GM23248 (cell line): ENCODE data around the gene ILF3. TPM values are rescaled to one million over a fixed set of nuclear protein-coding genes. Genes with fewer than 3 reads are reported as not detected.

Experiments
- DNase-seq: peaks from one replicate; pipeline ENCODE4 v3.0.0-alpha.2; 2015
- H2AFZ ChIP-seq: fragments of 200-600 bp; sonication (generic); 2 replicates; pipeline ENCODE4 v1.6.1; 2016; ENCODE audit warnings: antibody characterized with exemption
- H3F3A ChIP-seq: fragments of 200-600 bp; sonication (generic); 2 replicates; pipeline ENCODE4 v1.6.1; 2016; ENCODE audit warnings: mild to moderate bottlenecking, antibody characterized with exemption, mixed run types; ENCODE audit not compliant: insufficient read depth
- H3K27ac ChIP-seq: fragments of 200-600 bp; sonication (generic); 2 replicates; pipeline ENCODE4 v1.5.1; 2016; ENCODE audit warnings: mild to moderate bottlenecking
- H3K27me3 ChIP-seq: fragments of 200-600 bp; sonication (generic); replicated peaks from 2 replicates; pipeline ENCODE4 v1.6.1; 2016; ENCODE audit warnings: mild to moderate bottlenecking; ENCODE audit not compliant: insufficient read depth
- H3K36me3 ChIP-seq: fragments of 200-600 bp; sonication (generic); 2 replicates; pipeline ENCODE4 v1.6.1; 2016; ENCODE audit warnings: low read depth, mild to moderate bottlenecking
- H3K4me1 ChIP-seq: fragments of 200-600 bp; sonication (generic); 2 replicates; pipeline ENCODE4 v1.6.1; 2016; ENCODE audit warnings: mild to moderate bottlenecking; ENCODE audit not compliant: insufficient read depth
- H3K4me2 ChIP-seq: fragments of 200-600 bp; sonication (generic); one replicate; pipeline ENCODE4 v1.6.1; 2016; ENCODE audit warnings: mild to moderate bottlenecking; ENCODE audit not compliant: unreplicated experiment
- H3K4me3 ChIP-seq: fragments of 200-600 bp; sonication (generic); 2 replicates; pipeline ENCODE4 v1.5.1; 2016; ENCODE audit warnings: mild to moderate bottlenecking
- H3K79me2 ChIP-seq: fragments of 200-600 bp; sonication (generic); 2 replicates; pipeline ENCODE4 v1.6.1; 2016; ENCODE audit warnings: mild to moderate bottlenecking; ENCODE audit not compliant: insufficient read depth
- H3K9ac ChIP-seq: fragments of 200-600 bp; sonication (generic); 2 replicates; pipeline ENCODE4 v1.6.1; 2016; ENCODE audit warnings: mild to moderate bottlenecking
- H3K9me2 ChIP-seq: fragments of 200-600 bp; sonication (generic); 2 replicates; pipeline ENCODE4 v1.6.1; 2016; ENCODE audit warnings: mixed run types, mild to moderate bottlenecking, moderate library complexity; ENCODE audit not compliant: insufficient read depth
- H3K9me3 ChIP-seq: fragments of 200-600 bp; sonication (generic); one replicate; pipeline ENCODE4 v1.6.1; 2017; ENCODE audit warnings: low read depth
- H4K20me1 ChIP-seq: fragments of 200-600 bp; sonication (generic); 2 replicates; pipeline ENCODE4 v1.6.0; 2016; ENCODE audit not compliant: insufficient read depth
- EZH2 ChIP-seq: fragments of 200-600 bp; sonication (generic); IDR thresholded peaks from 2 replicates; pipeline ENCODE4 v1.6.1; 2018; ENCODE audit warnings: antibody characterized with exemption, mild to moderate bottlenecking; ENCODE audit not compliant: insufficient read depth, poor library complexity, severe bottlenecking
- EZH2phosphoT487 ChIP-seq: fragments of 200-600 bp; sonication (generic); IDR thresholded peaks from 2 replicates; pipeline ENCODE4 v1.6.1; 2018; ENCODE audit warnings: antibody characterized with exemption, moderate library complexity, mild to moderate bottlenecking, low read depth; ENCODE audit not compliant: insufficient read depth
- whole genome bisulfite sequencing, 2 experiments: methylation state at CpG; one replicate each; pipeline ENCODE4 v1.1.6; 2015 to 2017; ENCODE audit warnings: low lambda C conversion rate in 2 of 2, low coverage in 1 of 2; ENCODE audit errors: missing lambda C conversion rate in 2 of 2; 5-methylcytosine and 5-hydroxymethylcytosine counted together
- in situ Hi-C: fragments of 300-500 bp; cut with MboI; formaldehyde crosslinking; loops from 2 replicates; pipeline ENCODE4 v1.15.0; 2020
- polyA plus RNA-seq: library from polyadenylated mRNA; unstranded; fragments of >200 nt; fragmentation: Nextera tagmentation; extraction: Ambion mirVana; gene quantifications from 2 replicates; pipeline ENCODE4 v1.2.1, GENCODE V29; 2016
- total RNA-seq: library from RNA; depleted of rRNA; stranded (reverse); fragments of >200 nt; shearing (Covaris generic); gene quantifications from 2 replicates; pipeline ENCODE4 v1.2.3, GENCODE V29; 2014

Gene ILF3
- total and polyA plus RNA-seq, 2 experiments from 2014 or later, result 75.5 to 80.1 TPM

- DNase-seq, result no peak
- Histone ChIP-seq H3K27me3 (no peaks in the 10 kb centered on the region), H3K27ac (no peak overlapping the region), H3K9me2 (no peaks in the 10 kb centered on the region), H3K9ac (no peak overlapping the region), H3F3A (no peaks in the 10 kb centered on the region), H3K4me3 (no peak overlapping the region), H3K9me3 (no peaks in the 10 kb centered on the region), H3K79me2 (no peaks in the 10 kb centered on the region), H3K4me1 (no peaks in the 10 kb centered on the region), H3K4me2 (no peak overlapping the region), H2AFZ (no peak overlapping the region), H4K20me1 (no peaks in the 10 kb centered on the region), H3K36me3 (no peaks in the 10 kb centered on the region)
- in situ Hi-C loops, result no loop called here
- TF ChIP-seq EZH2phosphoT487 (no peak), EZH2 (no peak)
- whole genome bisulfite sequencing, 2 experiments, result 98 to 99% methylated on average over 16 of the region's 16 CpGs
Measured at GRCh38 chr19:10707440-10707839, 53.3 kb downstream of the ILF3 start.

DNA sequence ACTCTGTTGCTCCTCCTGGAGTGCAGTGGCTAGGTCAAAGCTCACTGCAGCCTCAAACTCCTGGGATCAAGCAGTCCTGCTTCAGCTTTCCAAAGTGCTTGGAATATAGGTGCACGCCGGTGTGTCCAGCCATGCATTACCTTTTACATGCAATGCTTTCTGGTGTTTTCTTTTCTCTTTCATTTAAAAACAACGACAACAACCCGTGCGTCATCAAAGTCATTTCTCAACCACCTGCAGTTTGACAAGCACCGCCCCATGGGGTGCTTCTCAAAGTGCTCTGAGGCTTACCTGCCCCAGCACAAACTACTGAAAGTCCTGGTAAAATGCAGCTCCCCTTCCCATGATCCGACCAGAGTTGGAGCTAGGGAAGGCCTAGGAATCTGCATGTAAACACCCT lies 54.1 kb downstream of the ILF3 start:
- Histone ChIP-seq H3K4me1 (no peaks in the 10 kb centered on the region), H3K4me3 (no peak overlapping the region), H3K9ac (no peak overlapping the region), H3K79me2 (no peaks in the 10 kb centered on the region), H3K9me2 (no peaks in the 10 kb centered on the region), H3F3A (no peaks in the 10 kb centered on the region), H3K9me3 (no peaks in the 10 kb centered on the region), H3K27ac (no peak overlapping the region), H4K20me1 (no peaks in the 10 kb centered on the region), H3K27me3 (no peaks in the 10 kb centered on the region), H3K4me2 (no peak overlapping the region), H2AFZ (no peak overlapping the region), H3K36me3 (no peaks in the 10 kb centered on the region)
- DNase-seq, result no peak
- TF ChIP-seq EZH2 (no peak), EZH2phosphoT487 (no peak)
- 97 to 98% methylated on average over 7 of the region's 7 CpGs for WGBS, 2 experiments
- in situ Hi-C loops, result no loop called here

- H3K9ac ChIP-seq, result no peak overlapping the region
- no peak overlapping the region for H3K4me3 ChIP-seq
- no peaks in the 10 kb centered on the region for H3K79me2 ChIP-seq
- 77 to 79% methylated on average over 14 of the region's 14 CpGs for WGBS, 2 experiments
- in situ Hi-C loops, result no loop called here
- DNase-seq, result no peak
- H3F3A ChIP-seq, result no peaks in the 10 kb centered on the region
- H3K27me3 ChIP-seq, result no peaks in the 10 kb centered on the region
- H3K36me3 ChIP-seq, result no peaks in the 10 kb centered on the region; the same call in 1 of the 2 replicates
- no peak overlapping the region for H3K4me2 ChIP-seq
- TF ChIP-seq EZH2phosphoT487 (no peak), EZH2 (no peak)
- H3K9me2 ChIP-seq, result no peaks in the 10 kb centered on the region
- no peak overlapping the region for H3K27ac ChIP-seq
- H4K20me1 ChIP-seq, result no peaks in the 10 kb centered on the region
- H2AFZ ChIP-seq, result no peak overlapping the region
- H3K4me1 ChIP-seq, result no peaks in the 10 kb centered on the region
- no peaks in the 10 kb centered on the region for H3K9me3 ChIP-seq
Measured at GRCh38 chr19:10712045-10712444, 57.9 kb downstream of the ILF3 start.

DNA sequence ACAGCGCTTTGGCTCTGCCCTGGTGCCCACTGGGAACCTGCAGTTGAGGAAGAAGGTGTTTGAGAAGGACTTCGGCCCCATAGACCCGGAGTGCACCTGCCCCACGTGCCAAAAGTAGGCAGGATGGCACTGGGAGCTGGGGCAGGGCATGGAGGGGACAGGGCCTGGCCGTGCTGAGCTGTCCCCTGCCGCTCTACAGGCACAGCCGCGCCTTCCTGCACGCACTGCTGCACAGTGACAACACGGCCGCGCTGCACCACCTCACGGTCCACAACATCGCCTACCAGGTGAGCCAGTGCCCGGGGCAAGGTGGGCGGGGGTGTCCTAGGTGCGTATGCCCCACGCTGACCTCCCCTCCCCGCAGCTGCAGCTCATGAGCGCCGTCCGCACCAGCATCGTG lies 58.6 kb downstream of the ILF3 start:
- Histone ChIP-seq H3K36me3 (no peaks in the 10 kb centered on the region; the same call in 1 of the 2 replicates), H3K4me2 (no peak overlapping the region), H3K9ac (no peak overlapping the region), H3K27ac (no peak overlapping the region), H3K9me2 (no peaks in the 10 kb centered on the region), H4K20me1 (no peaks in the 10 kb centered on the region), H2AFZ (no peak overlapping the region), H3K27me3 (no peaks in the 10 kb centered on the region), H3K4me3 (no peak overlapping the region), H3K4me1 (no peaks in the 10 kb centered on the region), H3F3A (no peaks in the 10 kb centered on the region), H3K9me3 (no peaks in the 10 kb centered on the region), H3K79me2 (no peaks in the 10 kb centered on the region)
- TF ChIP-seq EZH2 (no peak), EZH2phosphoT487 (no peak)
- in situ Hi-C loops, result no loop called here
- DNase-seq, result no peak
- WGBS, 2 experiments, result 94 to 99% methylated on average over 14 to 20 of the region's 23 CpGs

GRCh38 chr19:10713317-10713716 lies 59.2 kb downstream of the ILF3 start:
- Histone ChIP-seq H3K4me3 (no peak overlapping the region), H4K20me1 (no peaks in the 10 kb centered on the region), H3K9me2 (no peaks in the 10 kb centered on the region), H3K27ac (no peak overlapping the region), H3K9me3 (no peaks in the 10 kb centered on the region), H3K4me1 (no peaks in the 10 kb centered on the region), H2AFZ (no peak overlapping the region), H3F3A (no peaks in the 10 kb centered on the region), H3K36me3 (no peaks in the 10 kb centered on the region; the same call in 1 of the 2 replicates), H3K79me2 (peaks cover 3% of the 10 kb centered on the region), H3K9ac (no peak overlapping the region), H3K4me2 (no peak overlapping the region), H3K27me3 (no peaks in the 10 kb centered on the region)
- WGBS, 2 experiments, result 95 to 99% methylated on average over 5 of the region's 5 CpGs
- no peak for DNase-seq
- in situ Hi-C loops, result no loop called here
- TF ChIP-seq EZH2, result no peak
- TF ChIP-seq EZH2phosphoT487, result no peak
